ENCODE measurements around the gene ZNHIT6.

- TF ChIP-seq, protein P1, sequence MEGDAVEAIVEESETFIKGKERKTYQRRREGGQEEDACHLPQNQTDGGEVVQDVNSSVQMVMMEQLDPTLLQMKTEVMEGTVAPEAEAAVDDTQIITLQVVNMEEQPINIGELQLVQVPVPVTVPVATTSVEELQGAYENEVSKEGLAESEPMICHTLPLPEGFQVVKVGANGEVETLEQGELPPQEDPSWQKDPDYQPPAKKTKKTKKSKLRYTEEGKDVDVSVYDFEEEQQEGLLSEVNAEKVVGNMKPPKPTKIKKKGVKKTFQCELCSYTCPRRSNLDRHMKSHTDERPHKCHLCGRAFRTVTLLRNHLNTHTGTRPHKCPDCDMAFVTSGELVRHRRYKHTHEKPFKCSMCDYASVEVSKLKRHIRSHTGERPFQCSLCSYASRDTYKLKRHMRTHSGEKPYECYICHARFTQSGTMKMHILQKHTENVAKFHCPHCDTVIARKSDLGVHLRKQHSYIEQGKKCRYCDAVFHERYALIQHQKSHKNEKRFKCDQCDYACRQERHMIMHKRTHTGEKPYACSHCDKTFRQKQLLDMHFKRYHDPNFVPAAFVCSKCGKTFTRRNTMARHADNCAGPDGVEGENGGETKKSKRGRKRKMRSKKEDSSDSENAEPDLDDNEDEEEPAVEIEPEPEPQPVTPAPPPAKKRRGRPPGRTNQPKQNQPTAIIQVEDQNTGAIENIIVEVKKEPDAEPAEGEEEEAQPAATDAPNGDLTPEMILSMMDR (IDR thresholded peaks at IDR 0.05), result no peak
- TF ChIP-seq POLR2A (IDR thresholded peaks at IDR 0.05), result no peak
Measured at GRCh38 chr1:85652327-85652726, 55.9 kb downstream of the ZNHIT6 start.

Data from testis (tissue), 2 donors.